GM18499 (cell line): Measurements from ENCODE around the gene APBB2.
"Not testable (repeated sequence)": the region's sequence is repeated elsewhere in the genome, so short reads cannot be mapped to it uniquely, and the experiment has no call there.

Experiments
- ATAC-seq: cut with Tn5 transposase; IDR thresholded peaks from one replicate; pipeline ENCODE4 v1.9.1; 2021; ENCODE audit warnings: moderate number of reproducible peaks; ENCODE audit not compliant: insufficient read depth, unreplicated experiment

Gene APBB2

GRCh38 chr4:40924096-40924792 is 290.1 kb downstream of the APBB2 start:
- no peak for ATAC-seq

GRCh38 chr4:40923316-40924095 is 290.8 kb downstream of the APBB2 start:
- no peak for ATAC-seq

- not testable (repeated sequence) for ATAC-seq
These were observed 294.4 kb downstream of the APBB2 start for GRCh38 chr4:40919976-40920375.

GRCh38 chr4:40918330-40918729 is 296.0 kb downstream of the APBB2 start:
- no peak for ATAC-seq

- peak; percentile 83 for ATAC-seq
These were observed 297.5 kb downstream of the APBB2 start for GRCh38 chr4:40916880-40917279.

- no peak for ATAC-seq
These were observed 298.2 kb downstream of the APBB2 start for GRCh38 chr4:40916218-40916555.

- no peak for ATAC-seq
These were observed 298.8 kb downstream of the APBB2 start for GRCh38 chr4:40915318-40916217.

GRCh38 chr4:40912460-40913184 is 301.7 kb downstream of the APBB2 start:
- no peak for ATAC-seq

GRCh38 chr4:40910706-40911105 is 303.6 kb downstream of the APBB2 start:
- no peak for ATAC-seq

GRCh38 chr4:40909363-40909876 is 304.9 kb downstream of the APBB2 start:
- no peak for ATAC-seq

- peak; percentile 83 for ATAC-seq
These were observed 305.5 kb downstream of the APBB2 start for GRCh38 chr4:40908702-40909362.

GRCh38 chr4:40908297-40908696 is 306.0 kb downstream of the APBB2 start:
- no peak for ATAC-seq

- no peak for ATAC-seq
These were observed 308.9 kb downstream of the APBB2 start for GRCh38 chr4:40905414-40905813.

- not testable (repeated sequence) for ATAC-seq
These were observed 313.8 kb downstream of the APBB2 start for GRCh38 chr4:40900531-40900930.

GRCh38 chr4:40897557-40898203 is 316.7 kb downstream of the APBB2 start:
- no peak for ATAC-seq

GRCh38 chr4:40890764-40891163 is 323.6 kb downstream of the APBB2 start:
- no peak for ATAC-seq

- no peak for ATAC-seq
These were observed 324.1 kb downstream of the APBB2 start for GRCh38 chr4:40890199-40890598.

GRCh38 chr4:40888933-40889332 is 325.4 kb downstream of the APBB2 start:
- no peak for ATAC-seq

- no peak for ATAC-seq
These were observed 326.6 kb downstream of the APBB2 start for GRCh38 chr4:40887764-40888131.
